Trophoblast cell (in vitro differentiated cells and primary cell): ENCODE data around the gene MACROD2.

Experiments
- DNase-seq, 2 donors: peaks; one replicate each; pipeline ENCODE4 v3.0.0-alpha.2; 2016
- H2AFZ ChIP-seq: 2 replicates; pipeline ENCODE4 v1.6.1; 2013; ENCODE audit warnings: low read length, moderate library complexity, mild to moderate bottlenecking; ENCODE audit not compliant: insufficient read depth, poor library complexity
- H2AK5ac ChIP-seq: 2 replicates; pipeline ENCODE4 v1.6.1; 2013; ENCODE audit warnings: mild to moderate bottlenecking, low read length
- H2BK120ac ChIP-seq: 2 replicates; pipeline ENCODE4 v1.6.1; 2013; ENCODE audit warnings: low read length, mild to moderate bottlenecking, moderate library complexity; ENCODE audit not compliant: insufficient read depth, poor library complexity
- H2BK12ac ChIP-seq: 2 replicates; pipeline ENCODE4 v1.6.1; 2013; ENCODE audit warnings: mild to moderate bottlenecking, low read length, moderate library complexity
- H2BK5ac ChIP-seq: 2 replicates; pipeline ENCODE4 v1.6.1; 2013; ENCODE audit warnings: low read length, low read depth, moderate library complexity, mild to moderate bottlenecking; ENCODE audit not compliant: poor library complexity
- H3K14ac ChIP-seq: 2 replicates; pipeline ENCODE4 v1.6.1; 2013; ENCODE audit warnings: mild to moderate bottlenecking, low read length
- H3K18ac ChIP-seq: 2 replicates; pipeline ENCODE4 v1.6.1; 2013; ENCODE audit warnings: mild to moderate bottlenecking, low read length
- H3K23ac ChIP-seq: 2 replicates; pipeline ENCODE4 v1.6.1; 2013; ENCODE audit warnings: low read length
- H3K27ac ChIP-seq: 2 replicates; pipeline ENCODE4 v1.5.1; 2013; ENCODE audit warnings: low read depth, mild to moderate bottlenecking, inconsistent platforms, low read length, moderate library complexity
- H3K27me3 ChIP-seq: 2 replicates; pipeline ENCODE4 v1.6.1; 2013; ENCODE audit warnings: inconsistent platforms, mild to moderate bottlenecking, low read length, moderate library complexity; ENCODE audit not compliant: insufficient read depth
- H3K36me3 ChIP-seq, 2 experiments: 1 replicate in 1 of 2; 2 replicates in 1 of 2; pipeline ENCODE4 v1.6.1; 2013; ENCODE audit warnings: low read length in 2 of 2, mild to moderate bottlenecking in 2 of 2, moderate library complexity in 1 of 2; ENCODE audit not compliant: insufficient read depth in 2 of 2, control insufficient read depth in 1 of 2
- H3K4ac ChIP-seq: 2 replicates; pipeline ENCODE4 v1.6.1; 2013; ENCODE audit warnings: low read depth, mild to moderate bottlenecking, low read length, moderate library complexity
- H3K4me1 ChIP-seq, 2 experiments: 1 replicate in 1 of 2; 2 replicates in 1 of 2; pipeline ENCODE4 v1.6.1; 2013; ENCODE audit warnings: low read length in 2 of 2, mild to moderate bottlenecking in 2 of 2, moderate library complexity in 1 of 2; ENCODE audit not compliant: insufficient read depth in 2 of 2, control insufficient read depth in 1 of 2
- H3K4me2 ChIP-seq: 2 replicates; pipeline ENCODE4 v1.6.1; 2013; ENCODE audit warnings: inconsistent platforms, mild to moderate bottlenecking, low read length, moderate library complexity
- H3K4me3 ChIP-seq: 2 replicates; pipeline ENCODE4 v1.5.1; 2013; ENCODE audit warnings: mild to moderate bottlenecking, low read depth, low read length, inconsistent platforms
- H3K79me1 ChIP-seq: one replicate; pipeline ENCODE4 v1.6.1; 2013; ENCODE audit warnings: low read length
- H3K79me2 ChIP-seq: 2 replicates; pipeline ENCODE4 v1.6.1; 2013; ENCODE audit warnings: low read length, mild to moderate bottlenecking; ENCODE audit not compliant: control insufficient read depth, insufficient read depth, poor library complexity
- H3K9ac ChIP-seq: 2 replicates; pipeline ENCODE4 v1.6.1; 2013; ENCODE audit warnings: mild to moderate bottlenecking, low read length
- H3K9me3 ChIP-seq: 2 replicates; pipeline ENCODE4 v1.6.1; 2013; ENCODE audit warnings: low read depth, mild to moderate bottlenecking, control low read depth, inconsistent platforms, low read length; ENCODE audit not compliant: insufficient read depth
- H4K12ac ChIP-seq: 2 replicates; pipeline ENCODE4 v1.6.1; 2013; ENCODE audit warnings: low read depth, mild to moderate bottlenecking, low read length, moderate library complexity
- H4K8ac ChIP-seq: 2 replicates; pipeline ENCODE4 v1.6.1; 2013; ENCODE audit warnings: low read depth, mild to moderate bottlenecking, low read length, moderate library complexity
- H4K91ac ChIP-seq: one replicate; pipeline ENCODE4 v1.6.1; 2013; ENCODE audit warnings: low read depth, mild to moderate bottlenecking, low read length, moderate library complexity
- WGBS: extraction: QIAGEN DNeasy Blood & Tissue Kit; methylation state at CpG from one replicate; pipeline ENCODE4 v1.1.7; 2013; ENCODE audit warnings: missing lambda C conversion rate; ENCODE audit not compliant: insufficient read length, insufficient coverage; ENCODE audit errors: extremely low coverage; 5-methylcytosine and 5-hydroxymethylcytosine counted together

The MACROD2 gene

GRCh38 chr20:14716351-14716801, 721.1 kb downstream of the MACROD2 start:
- H4K12ac ChIP-seq = no peak overlapping the region
- H3K4ac ChIP-seq = no peak overlapping the region
- no peak overlapping the region for H3K27ac ChIP-seq
- H3K4me2 ChIP-seq = no peak overlapping the region
- H4K8ac ChIP-seq = no peak overlapping the region
- no peak for DNase-seq
- no peak overlapping the region for H3K9ac ChIP-seq
- no peak overlapping the region for H3K18ac ChIP-seq
- WGBS = no CpG with 5 or more reads among the region's 5 CpGs
- peaks cover 3% of the 10 kb centered on the region for H3K79me1 ChIP-seq
- no peak overlapping the region for H3K23ac ChIP-seq
- H2BK5ac ChIP-seq = no peak overlapping the region
- no peaks in the 10 kb centered on the region for H3K9me3 ChIP-seq
- H3K79me2 ChIP-seq = no peaks in the 10 kb centered on the region
- H3K36me3 ChIP-seq = no peaks in the 10 kb centered on the region
- no peak overlapping the region for H4K91ac ChIP-seq
- no peak overlapping the region for H2AFZ ChIP-seq
- H3K27me3 ChIP-seq = no peaks in the 10 kb centered on the region
- no peak overlapping the region for H2BK12ac ChIP-seq
- H3K4me3 ChIP-seq = no peak overlapping the region
- H3K4me1 ChIP-seq = no peaks in the 10 kb centered on the region
- no peak overlapping the region for H2BK120ac ChIP-seq
- no peak overlapping the region for H3K14ac ChIP-seq
- H2AK5ac ChIP-seq = no peak overlapping the region

DNA sequence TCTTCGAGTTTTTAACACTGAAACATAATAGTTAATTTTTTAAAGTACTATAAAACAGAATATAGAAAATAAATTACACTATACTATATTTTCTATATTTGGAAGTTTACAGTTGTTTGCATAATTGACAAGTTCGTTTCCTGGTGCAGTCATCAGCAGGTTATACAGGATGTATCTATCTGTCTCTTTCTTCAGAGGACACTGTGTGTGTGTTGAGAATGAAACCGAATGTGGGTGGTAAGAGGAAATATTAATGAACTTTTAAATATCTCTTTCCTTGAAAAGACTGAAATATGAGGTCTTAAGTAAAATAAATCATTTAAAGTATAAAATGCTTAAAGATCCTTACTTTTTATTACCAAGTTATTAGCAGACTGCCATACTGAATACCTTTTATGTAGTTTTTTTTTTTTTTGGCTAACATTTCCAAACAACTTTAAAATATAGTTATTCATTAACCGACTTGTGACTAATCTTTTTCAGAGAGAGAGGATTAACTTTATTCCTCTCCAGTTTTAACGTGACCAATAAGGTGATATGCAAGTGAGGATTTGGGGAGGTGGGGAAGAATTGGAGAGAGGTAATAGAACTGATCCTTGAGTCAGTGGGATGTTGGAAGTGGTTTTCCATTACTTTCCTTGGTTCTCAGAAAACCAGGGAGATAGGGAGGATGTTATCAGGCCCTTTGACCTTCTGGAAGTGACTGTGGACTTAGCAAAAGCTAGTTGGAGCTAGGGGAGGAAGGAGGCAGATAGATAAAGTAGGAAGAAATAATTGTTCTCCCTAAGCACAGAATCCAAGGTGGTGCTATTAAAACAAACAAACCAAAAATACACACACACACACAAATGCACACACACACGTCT, 722.1 kb downstream of the MACROD2 start:
- no peaks in the 10 kb centered on the region for H3K36me3 ChIP-seq
- no peak overlapping the region for H3K27ac ChIP-seq
- no peak overlapping the region for H4K91ac ChIP-seq
- no peaks in the 10 kb centered on the region for H3K27me3 ChIP-seq
- no peak overlapping the region for H3K4me3 ChIP-seq
- H3K79me2 ChIP-seq = no peaks in the 10 kb centered on the region
- no CpG with 5 or more reads among the region's 6 CpGs for WGBS
- no peak for DNase-seq
- no peak overlapping the region for H2BK120ac ChIP-seq
- H4K8ac ChIP-seq = no peak overlapping the region
- no peak overlapping the region for H3K18ac ChIP-seq
- no peak overlapping the region for H2BK5ac ChIP-seq
- no peak overlapping the region for H3K23ac ChIP-seq
- no peak overlapping the region for H3K14ac ChIP-seq
- no peaks in the 10 kb centered on the region for H3K9me3 ChIP-seq
- H3K4me2 ChIP-seq = no peak overlapping the region
- no peak overlapping the region for H3K9ac ChIP-seq
- H2AFZ ChIP-seq = no peak overlapping the region
- H3K4ac ChIP-seq = no peak overlapping the region
- peaks cover 3% of the 10 kb centered on the region for H3K79me1 ChIP-seq
- H2AK5ac ChIP-seq = no peak overlapping the region
- no peak overlapping the region for H4K12ac ChIP-seq
- no peak overlapping the region for H2BK12ac ChIP-seq
- no peaks in the 10 kb centered on the region for H3K4me1 ChIP-seq

- Histone ChIP-seq H3K4me1 (no peaks in the 10 kb centered on the region), H3K79me1 (no peaks in the 10 kb centered on the region), H2AK5ac (no peak overlapping the region), H3K18ac (no peak overlapping the region), H4K91ac (no peak overlapping the region), H3K4me3 (no peak overlapping the region), H3K9ac (no peak overlapping the region), H2BK120ac (no peak overlapping the region), H2BK5ac (no peak overlapping the region), H3K14ac (no peak overlapping the region), H3K27me3 (no peaks in the 10 kb centered on the region), H3K79me2 (no peaks in the 10 kb centered on the region), H3K27ac (no peak overlapping the region), H3K23ac (no peak overlapping the region), H4K12ac (no peak overlapping the region), H3K36me3 (no peaks in the 10 kb centered on the region), H3K4me2 (no peak overlapping the region), H3K4ac (no peak overlapping the region), H2BK12ac (no peak overlapping the region), H3K9me3 (no peaks in the 10 kb centered on the region), H4K8ac (no peak overlapping the region), H2AFZ (no peak overlapping the region)
- no CpG with 5 or more reads among the region's 4 CpGs for WGBS
- DNase-seq = no peak
Observed at GRCh38 chr20:14720251-14720650, 724.9 kb downstream of the MACROD2 start.

GRCh38 chr20:14721926-14722452, 726.7 kb downstream of the MACROD2 start:
- Histone ChIP-seq H4K12ac (no peak overlapping the region), H3K18ac (no peak overlapping the region), H4K91ac (no peak overlapping the region), H3K4me3 (no peak overlapping the region), H2AFZ (no peak overlapping the region), H3K27ac (no peak overlapping the region), H2BK5ac (no peak overlapping the region), H3K14ac (no peak overlapping the region), H3K9ac (no peak overlapping the region), H3K9me3 (no peaks in the 10 kb centered on the region), H3K4ac (no peak overlapping the region), H3K23ac (no peak overlapping the region), H2BK12ac (no peak overlapping the region), H3K4me1 (no peaks in the 10 kb centered on the region), H3K4me2 (no peak overlapping the region), H2AK5ac (no peak overlapping the region), H2BK120ac (no peak overlapping the region), H4K8ac (no peak overlapping the region), H3K36me3 (no peaks in the 10 kb centered on the region), H3K79me1 (no peaks in the 10 kb centered on the region), H3K27me3 (no peaks in the 10 kb centered on the region), H3K79me2 (no peaks in the 10 kb centered on the region)
- DNase-seq = no peak
- no CpG with 5 or more reads among the region's 1 CpG for WGBS
